Liver (tissue), 3 donors: Measurements from ENCODE around the gene KCNQ5.

Experiments used
- EGR1 ChIP-seq, 2 donors: IDR thresholded peaks; 2 replicates each; pipeline ENCODE4 v1.6.1; 2016 to 2018; ENCODE audit warnings: antibody characterized with exemption in 2 of 2, low read depth in 2 of 2
- GABPA ChIP-seq, 2 donors: IDR thresholded peaks in 1 of 2; conservative IDR thresholded peaks in 1 of 2; 2 replicates each; pipeline ENCODE4 v1.6.1; 2016; ENCODE audit warnings: antibody characterized with exemption in 2 of 2, mild to moderate bottlenecking in 1 of 2, moderate library complexity in 1 of 2
- HNF4G ChIP-seq: IDR thresholded peaks from 2 replicates; pipeline ENCODE4 v1.6.1; 2016; ENCODE audit warnings: antibody characterized with exemption
- JUND ChIP-seq, 2 donors: IDR thresholded peaks; 2 replicates each; pipeline ENCODE4 v1.6.1; 2016; ENCODE audit warnings: antibody characterized with exemption in 2 of 2
- NR2F2 ChIP-seq: IDR thresholded peaks from 2 replicates; pipeline ENCODE4 v1.6.1; 2016; ENCODE audit warnings: antibody characterized with exemption
- RXRA ChIP-seq, 2 donors: IDR thresholded peaks; 2 replicates each; pipeline ENCODE4 v1.6.1; 2017 to 2018; ENCODE audit warnings: antibody characterized with exemption in 2 of 2, mild to moderate bottlenecking in 1 of 2
- SP1 ChIP-seq: IDR thresholded peaks from 2 replicates; pipeline ENCODE4 v1.6.1; 2018; ENCODE audit warnings: antibody characterized with exemption, mild to moderate bottlenecking
- TAF1 ChIP-seq: conservative IDR thresholded peaks from 2 replicates; pipeline ENCODE4 v1.6.1; 2016; ENCODE audit warnings: antibody characterized with exemption, mild to moderate bottlenecking
- TF ChIP-seq, protein P1 (sequence below): fragments of 150-350 bp; IDR thresholded peaks from 2 replicates; pipeline ENCODE4 v1.5.1; 2017; ENCODE audit warnings: improper control_type of control experiment, low read depth, low read length; ENCODE audit not compliant: missing input control
- TF ChIP-seq, protein P2 (sequence below): IDR thresholded peaks from 2 replicates; pipeline ENCODE4 v1.6.1; 2016; ENCODE audit warnings: antibody characterized with exemption
- TF ChIP-seq, protein P3 (sequence below): IDR thresholded peaks from 2 replicates; pipeline ENCODE4 v1.6.1; 2016; ENCODE audit warnings: antibody characterized with exemption, mild to moderate bottlenecking
- TF ChIP-seq, protein P4 (sequence below): IDR thresholded peaks from 2 replicates; pipeline ENCODE4 v1.6.1; 2016; ENCODE audit warnings: antibody characterized with exemption
- donor health status: healthy.
- donor health status: healthy.

DNA sequence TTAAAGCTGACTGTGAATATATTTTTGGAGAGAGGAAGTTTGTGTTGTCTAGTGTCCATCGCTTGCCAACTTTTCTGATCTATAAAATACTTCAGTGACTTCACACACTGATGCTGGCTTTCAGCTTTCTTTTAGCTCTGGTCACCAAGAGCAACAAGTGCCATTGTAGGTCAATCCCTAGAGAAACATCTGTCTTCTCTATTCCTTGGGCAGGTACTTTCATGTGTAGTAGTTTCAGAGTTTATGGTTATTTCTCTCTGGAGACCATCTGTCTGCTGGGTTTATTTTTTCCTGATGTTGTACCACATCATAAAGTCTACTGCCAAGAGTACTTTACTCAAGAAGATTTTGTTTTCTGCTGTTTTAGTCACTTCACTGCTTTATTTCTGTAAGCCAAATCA lies 353.5 kb downstream of the KCNQ5 start:
- TF ChIP-seq, protein P1, sequence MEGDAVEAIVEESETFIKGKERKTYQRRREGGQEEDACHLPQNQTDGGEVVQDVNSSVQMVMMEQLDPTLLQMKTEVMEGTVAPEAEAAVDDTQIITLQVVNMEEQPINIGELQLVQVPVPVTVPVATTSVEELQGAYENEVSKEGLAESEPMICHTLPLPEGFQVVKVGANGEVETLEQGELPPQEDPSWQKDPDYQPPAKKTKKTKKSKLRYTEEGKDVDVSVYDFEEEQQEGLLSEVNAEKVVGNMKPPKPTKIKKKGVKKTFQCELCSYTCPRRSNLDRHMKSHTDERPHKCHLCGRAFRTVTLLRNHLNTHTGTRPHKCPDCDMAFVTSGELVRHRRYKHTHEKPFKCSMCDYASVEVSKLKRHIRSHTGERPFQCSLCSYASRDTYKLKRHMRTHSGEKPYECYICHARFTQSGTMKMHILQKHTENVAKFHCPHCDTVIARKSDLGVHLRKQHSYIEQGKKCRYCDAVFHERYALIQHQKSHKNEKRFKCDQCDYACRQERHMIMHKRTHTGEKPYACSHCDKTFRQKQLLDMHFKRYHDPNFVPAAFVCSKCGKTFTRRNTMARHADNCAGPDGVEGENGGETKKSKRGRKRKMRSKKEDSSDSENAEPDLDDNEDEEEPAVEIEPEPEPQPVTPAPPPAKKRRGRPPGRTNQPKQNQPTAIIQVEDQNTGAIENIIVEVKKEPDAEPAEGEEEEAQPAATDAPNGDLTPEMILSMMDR: no peak
- TF ChIP-seq HNF4G (no peak), EGR1 (IDR thresholded peaks at IDR 0.05; ENCODE audit: low read depth in 2 of 2) (no peak), NR2F2 (no peak), SP1 (no peak), RXRA (IDR thresholded peaks at IDR 0.05) (no peak), TAF1 (no peak), JUND (IDR thresholded peaks at IDR 0.05) (no peak), GABPA (IDR thresholded peaks at IDR 0.05 in 1 of 2, conservative IDR thresholded peaks at IDR 0.05 in 1 of 2) (no peak)
- TF ChIP-seq, protein P2, sequence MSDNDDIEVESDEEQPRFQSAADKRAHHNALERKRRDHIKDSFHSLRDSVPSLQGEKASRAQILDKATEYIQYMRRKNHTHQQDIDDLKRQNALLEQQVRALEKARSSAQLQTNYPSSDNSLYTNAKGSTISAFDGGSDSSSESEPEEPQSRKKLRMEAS: no peak
- TF ChIP-seq, protein P3, sequence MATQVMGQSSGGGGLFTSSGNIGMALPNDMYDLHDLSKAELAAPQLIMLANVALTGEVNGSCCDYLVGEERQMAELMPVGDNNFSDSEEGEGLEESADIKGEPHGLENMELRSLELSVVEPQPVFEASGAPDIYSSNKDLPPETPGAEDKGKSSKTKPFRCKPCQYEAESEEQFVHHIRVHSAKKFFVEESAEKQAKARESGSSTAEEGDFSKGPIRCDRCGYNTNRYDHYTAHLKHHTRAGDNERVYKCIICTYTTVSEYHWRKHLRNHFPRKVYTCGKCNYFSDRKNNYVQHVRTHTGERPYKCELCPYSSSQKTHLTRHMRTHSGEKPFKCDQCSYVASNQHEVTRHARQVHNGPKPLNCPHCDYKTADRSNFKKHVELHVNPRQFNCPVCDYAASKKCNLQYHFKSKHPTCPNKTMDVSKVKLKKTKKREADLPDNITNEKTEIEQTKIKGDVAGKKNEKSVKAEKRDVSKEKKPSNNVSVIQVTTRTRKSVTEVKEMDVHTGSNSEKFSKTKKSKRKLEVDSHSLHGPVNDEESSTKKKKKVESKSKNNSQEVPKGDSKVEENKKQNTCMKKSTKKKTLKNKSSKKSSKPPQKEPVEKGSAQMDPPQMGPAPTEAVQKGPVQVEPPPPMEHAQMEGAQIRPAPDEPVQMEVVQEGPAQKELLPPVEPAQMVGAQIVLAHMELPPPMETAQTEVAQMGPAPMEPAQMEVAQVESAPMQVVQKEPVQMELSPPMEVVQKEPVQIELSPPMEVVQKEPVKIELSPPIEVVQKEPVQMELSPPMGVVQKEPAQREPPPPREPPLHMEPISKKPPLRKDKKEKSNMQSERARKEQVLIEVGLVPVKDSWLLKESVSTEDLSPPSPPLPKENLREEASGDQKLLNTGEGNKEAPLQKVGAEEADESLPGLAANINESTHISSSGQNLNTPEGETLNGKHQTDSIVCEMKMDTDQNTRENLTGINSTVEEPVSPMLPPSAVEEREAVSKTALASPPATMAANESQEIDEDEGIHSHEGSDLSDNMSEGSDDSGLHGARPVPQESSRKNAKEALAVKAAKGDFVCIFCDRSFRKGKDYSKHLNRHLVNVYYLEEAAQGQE: no peak
- TF ChIP-seq, protein P4, sequence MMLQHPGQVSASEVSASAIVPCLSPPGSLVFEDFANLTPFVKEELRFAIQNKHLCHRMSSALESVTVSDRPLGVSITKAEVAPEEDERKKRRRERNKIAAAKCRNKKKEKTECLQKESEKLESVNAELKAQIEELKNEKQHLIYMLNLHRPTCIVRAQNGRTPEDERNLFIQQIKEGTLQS: no peak
